Esophagus squamous epithelium (tissue), 4 donors: ENCODE results near the gene TLK2.

Source experiments
- CTCF ChIP-seq, 6 experiments: fragments of 450-650 bp in 4 of 6; fragments of 200-600 bp in 2 of 6; sonication (generic) in 2 of 6; IDR thresholded peaks; one replicate each; pipeline ENCODE4 v1.5.1; 2016 to 2019; ENCODE audit warnings: antibody characterized with exemption in 6 of 6, mild to moderate bottlenecking in 4 of 6, moderate library complexity in 4 of 6
- POLR2A ChIP-seq, 4 donors: fragments of 450-650 bp; IDR thresholded peaks; one replicate each; pipeline ENCODE4 v1.6.1; 2017; ENCODE audit warnings: antibody characterized with exemption in 4 of 4, mild to moderate bottlenecking in 4 of 4, moderate library complexity in 3 of 4

GRCh38 chr17:62619417-62620155 lies 141.0 kb downstream of the TLK2 start:
- TF ChIP-seq CTCF (IDR thresholded peaks at IDR 0.05) (no peak), POLR2A (IDR thresholded peaks at IDR 0.05) (no peak)
